Ascending aorta (tissue), 2 donors: Measurements from ENCODE around the gene BCL2L12. TPM values are rescaled to one million over a fixed set of nuclear protein-coding genes. Genes with fewer than 3 reads are reported as not detected.

Experiments
- DNase-seq, 2 donors: peaks; one replicate each; pipeline ENCODE4 v3.0.0-alpha.2; 2019; ENCODE audit warnings: low spot score in 2 of 2
- H3K27ac ChIP-seq, 2 donors: fragments of 200-600 bp; sonication (generic); one replicate each; pipeline ENCODE4 v1.5.1; 2016 to 2017; ENCODE audit warnings: mild to moderate bottlenecking in 1 of 2
- H3K27me3 ChIP-seq: fragments of 200-600 bp; sonication (generic); one replicate; pipeline ENCODE4 v1.5.1; 2017
- H3K36me3 ChIP-seq, 2 donors: fragments of 200-600 bp; sonication (generic); one replicate each; pipeline ENCODE4 v1.5.1; 2016
- H3K4me1 ChIP-seq, 2 donors: fragments of 200-600 bp; sonication (generic); one replicate each; pipeline ENCODE4 v1.5.1; 2016 to 2017; ENCODE audit warnings: mild to moderate bottlenecking in 1 of 2
- H3K4me3 ChIP-seq, 2 donors: fragments of 200-600 bp; sonication (generic); one replicate each; pipeline ENCODE4 v1.5.1; 2016 to 2017; ENCODE audit warnings: mild to moderate bottlenecking in 1 of 2
- H3K9me3 ChIP-seq, 2 donors: fragments of 200-600 bp; sonication (generic); one replicate each; pipeline ENCODE4 v1.5.1; 2016
- CTCF ChIP-seq, 3 experiments: fragments of 200-600 bp in 2 of 3; fragments of 450-650 bp in 1 of 3; sonication (generic) in 2 of 3; IDR thresholded peaks; one replicate each; pipeline ENCODE4 v1.5.1; 2016 to 2019; ENCODE audit warnings: antibody characterized with exemption in 3 of 3, mild to moderate bottlenecking in 1 of 3, moderate library complexity in 1 of 3
- intact Hi-C: fragments of 100-400 bp; cut with DNase I; formaldehyde crosslinking; loops from one replicate; pipeline ENCODE4 v1.15.1; 2023
- total RNA-seq: library from RNA; depleted of rRNA; stranded (reverse); fragments of >200 nt; gene quantifications from one replicate; pipeline ENCODE4 v1.1.0, GENCODE V29; 2016

Gene BCL2L12
- total RNA-seq, 1 donor from 2014 or later: 0.64 TPM

GRCh38 chr19:49653466-49653806 is 12.3 kb upstream of the BCL2L12 start:
- no peak overlapping the region for H3K4me3 ChIP-seq
- H3K9me3 ChIP-seq: no peaks in the 10 kb centered on the region
- no peaks in the 10 kb centered on the region for H3K4me1 ChIP-seq
- H3K36me3 ChIP-seq: peaks cover 82 to 91% of the 10 kb centered on the region in 2 donors
- no peak overlapping the region for H3K27ac ChIP-seq
- TF ChIP-seq CTCF (IDR thresholded peaks at IDR 0.05): no peak
- no peak for DNase-seq
- intact Hi-C loops: no loop called here
- H3K27me3 ChIP-seq: no peaks in the 10 kb centered on the region

DNA sequence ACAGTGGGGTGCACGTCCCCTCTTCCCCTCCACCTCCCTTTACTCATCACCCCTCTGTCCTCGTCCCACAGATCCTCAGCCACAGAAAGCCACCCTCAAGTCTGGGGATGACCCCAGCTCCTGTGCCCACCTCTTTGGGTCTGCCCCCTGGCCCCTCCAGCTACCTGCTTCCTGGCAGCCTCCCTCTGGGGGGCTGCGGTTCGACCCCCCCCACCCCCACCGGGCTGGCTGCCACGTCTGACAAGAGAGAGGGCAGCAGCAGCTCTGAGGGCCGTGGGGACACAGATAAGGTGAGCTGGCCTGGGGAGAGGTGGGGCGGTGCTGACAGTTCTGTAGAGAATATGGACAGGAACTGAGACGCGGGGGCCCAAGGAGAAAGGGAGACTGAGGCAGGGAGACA is 11.2 kb upstream of the BCL2L12 start:
- Histone ChIP-seq H3K27me3 (no peaks in the 10 kb centered on the region), H3K4me1 (no peaks in the 10 kb centered on the region), H3K27ac (no peak overlapping the region), H3K4me3 (no peak overlapping the region), H3K36me3 (peaks cover 89 to 95% of the 10 kb centered on the region in 2 donors), H3K9me3 (no peaks in the 10 kb centered on the region)
- DNase-seq: no peak
- no peak for TF ChIP-seq CTCF (IDR thresholded peaks at IDR 0.05)
- intact Hi-C loops: no loop called here

DNA sequence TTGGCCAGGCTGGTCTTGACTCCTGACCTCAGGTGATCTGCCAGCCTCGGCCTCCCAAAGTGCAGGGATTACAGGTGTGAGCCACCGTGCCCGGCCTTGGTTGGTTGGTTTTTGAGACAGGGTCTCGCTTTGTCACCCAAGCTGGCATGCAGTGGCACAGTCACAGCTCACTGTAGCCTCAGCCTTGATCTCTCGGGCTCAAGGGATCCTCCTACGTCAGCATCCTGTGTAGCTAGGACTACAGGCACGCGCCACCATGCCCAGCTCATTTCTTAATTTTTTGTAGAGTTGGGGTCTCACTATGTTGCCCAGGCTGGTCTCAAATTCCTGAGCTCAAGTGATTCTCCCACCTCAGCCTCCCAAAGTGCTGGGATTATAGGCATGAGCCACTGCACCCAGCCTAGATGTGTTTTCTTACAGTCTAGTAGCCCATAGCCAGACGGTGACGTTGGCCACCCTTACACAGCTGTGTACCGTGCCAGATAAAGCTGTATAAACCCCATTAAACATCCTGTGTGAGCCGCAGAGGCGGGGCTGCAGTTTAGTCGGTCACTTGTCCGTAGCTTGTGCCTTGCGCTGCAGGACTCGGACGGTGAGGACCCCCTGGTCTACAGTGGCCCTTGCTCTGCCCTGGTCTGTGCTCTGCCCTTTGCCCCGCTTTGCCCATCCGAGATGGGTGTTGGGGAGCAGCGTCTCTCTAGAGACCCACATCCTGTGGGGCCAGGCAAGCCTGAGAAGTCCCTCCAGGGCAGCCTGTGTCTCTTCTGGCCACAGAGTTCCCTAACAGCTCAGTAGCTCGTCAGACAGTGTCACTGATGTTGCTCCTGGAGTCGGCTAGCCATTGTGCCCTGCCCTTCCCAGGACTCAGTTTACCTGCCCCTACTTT is 9.9 kb upstream of the BCL2L12 start:
- DNase-seq: no peak
- no peak overlapping the region for H3K27ac ChIP-seq
- H3K4me1 ChIP-seq: no peaks in the 10 kb centered on the region
- no peak for TF ChIP-seq CTCF (IDR thresholded peaks at IDR 0.05)
- peaks cover 93 to 94% of the 10 kb centered on the region in 2 donors for H3K36me3 ChIP-seq
- intact Hi-C loops: no loop called here
- H3K27me3 ChIP-seq: no peaks in the 10 kb centered on the region
- no peaks in the 10 kb centered on the region for H3K9me3 ChIP-seq
- H3K4me3 ChIP-seq: no peak overlapping the region

DNA sequence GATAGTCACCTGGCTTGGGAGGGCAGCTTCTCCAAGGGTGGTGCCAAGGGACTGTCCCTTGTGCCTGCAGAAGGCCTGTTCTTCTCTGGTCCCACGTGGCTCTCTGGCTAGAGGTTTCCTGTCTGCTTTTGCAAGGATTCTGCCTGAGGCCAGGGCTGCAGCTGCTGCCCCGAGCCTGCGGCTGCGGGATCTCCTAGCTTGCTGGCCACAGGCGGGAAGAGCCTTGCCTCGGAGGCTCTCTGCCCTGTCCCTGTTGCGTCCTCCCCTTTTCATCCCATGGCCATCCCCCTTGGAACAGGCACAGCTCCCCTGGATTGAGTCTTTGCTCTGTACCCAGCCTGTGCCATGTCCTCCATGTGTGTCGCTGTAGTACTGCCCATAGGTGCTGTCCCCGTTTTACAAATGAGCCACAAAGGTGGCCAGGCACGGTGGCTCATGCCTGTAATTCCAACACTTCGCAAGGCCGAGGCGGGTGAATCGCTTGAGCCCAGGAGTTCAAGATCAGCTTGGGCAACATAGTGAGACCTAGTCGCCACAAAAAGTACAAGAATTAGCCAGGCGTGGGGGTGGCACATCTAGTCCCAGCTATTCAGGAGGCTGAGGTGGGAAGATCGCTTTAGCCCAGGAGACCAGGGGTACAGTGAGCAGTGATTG is 9.2 kb upstream of the BCL2L12 start:
- H3K27me3 ChIP-seq: no peaks in the 10 kb centered on the region
- no peaks in the 10 kb centered on the region for H3K9me3 ChIP-seq
- H3K4me3 ChIP-seq: no peak overlapping the region
- H3K36me3 ChIP-seq: peaks cover 93 to 94% of the 10 kb centered on the region in 2 donors
- no peak for DNase-seq
- no peak for TF ChIP-seq CTCF (IDR thresholded peaks at IDR 0.05)
- no peaks in the 10 kb centered on the region for H3K4me1 ChIP-seq
- intact Hi-C loops: no loop called here
- H3K27ac ChIP-seq: no peak overlapping the region

DNA sequence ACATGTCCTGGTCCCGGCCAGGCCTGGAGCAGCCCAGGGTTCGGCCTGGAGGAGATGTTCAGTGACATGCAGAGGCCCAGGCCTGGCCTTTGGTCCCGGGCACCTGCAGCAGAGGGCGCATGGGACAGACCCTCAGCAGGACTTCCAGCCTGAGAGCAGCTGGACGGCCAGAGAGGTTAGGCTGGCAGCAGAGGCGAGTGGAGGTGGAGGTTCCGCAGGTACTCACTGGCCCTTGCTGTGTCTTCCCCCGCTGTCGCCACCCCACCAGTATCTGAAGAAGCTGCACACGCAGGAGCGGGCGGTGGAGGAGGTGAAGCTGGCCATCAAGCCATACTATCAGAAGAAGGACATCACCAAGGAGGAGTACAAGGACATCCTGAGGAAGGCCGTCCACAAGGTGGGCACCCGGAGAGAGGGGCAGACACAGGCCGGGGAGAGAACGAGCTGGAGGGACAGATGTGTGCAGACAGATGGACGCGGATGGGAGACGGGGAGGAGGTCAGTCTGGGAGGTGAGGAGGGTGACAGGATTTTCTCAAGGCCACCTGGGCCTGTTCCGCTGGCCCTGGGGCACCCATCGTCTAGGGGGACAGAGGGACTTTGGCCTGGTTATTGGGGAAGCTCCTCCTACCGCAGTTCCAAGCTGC is 8.1 kb upstream of the BCL2L12 start:
- H3K36me3 ChIP-seq: peaks cover 98 to 99% of the 10 kb centered on the region in 2 donors
- no peaks in the 10 kb centered on the region for H3K27me3 ChIP-seq
- no peak overlapping the region for H3K4me3 ChIP-seq
- no peaks in the 10 kb centered on the region for H3K9me3 ChIP-seq
- intact Hi-C loops: no loop called here
- DNase-seq: no peak
- H3K4me1 ChIP-seq: no peaks in the 10 kb centered on the region
- H3K27ac ChIP-seq: no peak overlapping the region
- no peak for TF ChIP-seq CTCF (IDR thresholded peaks at IDR 0.05)
